Measurements from ENCODE around the gene COA1.

GRCh38 chr7:43698460-43699255 lies 30.7 kb downstream of the COA1 start:
- TF ChIP-seq CTCF (IDR thresholded peaks at IDR 0.05) (no peak), EZH2 (IDR thresholded peaks at IDR 0.05; ENCODE audit: borderline replicate concordance, insufficient read depth, low read depth, low read length, poor library complexity, severe bottlenecking) (no peak)
